H9 (cell line): ENCODE results near the gene MIPOL1. TPM values are rescaled to one million over a fixed set of nuclear protein-coding genes. Genes with fewer than 3 reads are reported as not detected.

Source experiments
- DNase-seq: peaks from one replicate; pipeline ENCODE4 v3.0.0-alpha.2; 2017
- H2AFZ ChIP-seq: one replicate; pipeline ENCODE4 v1.6.1; 2013; ENCODE audit warnings: mild to moderate bottlenecking, low read length, control low read depth, moderate library complexity
- H2AK5ac ChIP-seq: 2 replicates; pipeline ENCODE4 v1.6.1; 2013; ENCODE audit warnings: low read length, control low read depth, mixed read lengths; ENCODE audit not compliant: insufficient read length
- H2BK120ac ChIP-seq: one replicate; pipeline ENCODE4 v1.6.1; 2013; ENCODE audit warnings: low read depth, mild to moderate bottlenecking, low read length, control low read depth, inconsistent platforms; ENCODE audit not compliant: poor library complexity, severe bottlenecking
- H2BK12ac ChIP-seq: 2 replicates; pipeline ENCODE4 v1.6.1; 2013; ENCODE audit warnings: low read length, control low read depth, mixed read lengths, low read depth; ENCODE audit not compliant: insufficient read length
- H2BK15ac ChIP-seq: 2 replicates; pipeline ENCODE4 v1.6.1; 2013; ENCODE audit warnings: low read depth, low read length, control low read depth
- H2BK20ac ChIP-seq: one replicate; pipeline ENCODE4 v1.6.1; 2013; ENCODE audit warnings: low read depth, mild to moderate bottlenecking, low read length, control low read depth, inconsistent platforms; ENCODE audit not compliant: poor library complexity, severe bottlenecking
- H2BK5ac ChIP-seq: 2 replicates; pipeline ENCODE4 v1.6.1; 2013; ENCODE audit warnings: low read length, control low read depth, mixed read lengths; ENCODE audit not compliant: insufficient read length
- H3K14ac ChIP-seq: 2 replicates; pipeline ENCODE4 v1.6.1; 2013; ENCODE audit warnings: low read length, control low read depth; ENCODE audit not compliant: insufficient read depth
- H3K18ac ChIP-seq: 2 replicates; pipeline ENCODE4 v1.6.1; 2013; ENCODE audit warnings: low read depth, mild to moderate bottlenecking, mixed read lengths, low read length, control low read depth; ENCODE audit not compliant: insufficient read length
- H3K23ac ChIP-seq: 2 replicates; pipeline ENCODE4 v1.6.1; 2013; ENCODE audit warnings: low read length, control low read depth, mixed read lengths, low read depth; ENCODE audit not compliant: insufficient read length
- H3K23me2 ChIP-seq: 2 replicates; pipeline ENCODE4 v1.6.1; 2013; ENCODE audit warnings: low read depth, mild to moderate bottlenecking, mixed read lengths, low read length, control low read depth; ENCODE audit not compliant: insufficient read length, poor library complexity, severe bottlenecking
- H3K27ac ChIP-seq: 2 replicates; pipeline ENCODE4 v1.5.1; 2013; ENCODE audit warnings: low read length, control low read depth, mixed read lengths, low read depth; ENCODE audit not compliant: insufficient read length
- H3K27me3 ChIP-seq: 2 replicates; pipeline ENCODE4 v1.6.1; 2013; ENCODE audit warnings: low read length, control low read depth, inconsistent platforms; ENCODE audit not compliant: insufficient read depth
- H3K4ac ChIP-seq: 2 replicates; pipeline ENCODE4 v1.6.1; 2013; ENCODE audit warnings: low read depth, mild to moderate bottlenecking, control low read depth, inconsistent platforms, low read length, moderate library complexity
- H3K4me1 ChIP-seq: 2 replicates; pipeline ENCODE4 v1.6.1; 2013; ENCODE audit warnings: low read length, control low read depth, inconsistent platforms; ENCODE audit not compliant: insufficient read depth
- H3K4me2 ChIP-seq: 2 replicates; pipeline ENCODE4 v1.6.1; 2013; ENCODE audit warnings: low read length, control low read depth, mixed read lengths; ENCODE audit not compliant: insufficient read length, insufficient read depth
- H3K56ac ChIP-seq: 2 replicates; pipeline ENCODE4 v1.6.1; 2013; ENCODE audit warnings: low read depth, mild to moderate bottlenecking, mixed read lengths, low read length, control low read depth; ENCODE audit not compliant: insufficient read length
- H3K79me1 ChIP-seq: 2 replicates; pipeline ENCODE4 v1.6.1; 2013; ENCODE audit warnings: low read depth, mild to moderate bottlenecking, moderate library complexity, low read length, control low read depth, inconsistent platforms; ENCODE audit not compliant: insufficient read depth, poor library complexity, severe bottlenecking
- H3K79me2 ChIP-seq: 2 replicates; pipeline ENCODE4 v1.6.1; 2013; ENCODE audit warnings: low read length, control low read depth, inconsistent platforms; ENCODE audit not compliant: insufficient read depth
- H3K9ac ChIP-seq: 2 replicates; pipeline ENCODE4 v1.6.1; 2013; ENCODE audit warnings: low read length, control low read depth, mixed read lengths; ENCODE audit not compliant: insufficient read length; ENCODE audit errors: extremely low read depth
- H3K9me3 ChIP-seq: one replicate; pipeline ENCODE4 v1.6.1; 2013; ENCODE audit warnings: low read depth, low read length, inconsistent platforms; ENCODE audit not compliant: control insufficient read depth
- H3T11ph ChIP-seq: one replicate; pipeline ENCODE4 v1.6.1; 2013; ENCODE audit warnings: mild to moderate bottlenecking, low read length, control low read depth, inconsistent platforms
- H4K20me1 ChIP-seq: one replicate; pipeline ENCODE4 v1.6.1; 2013; ENCODE audit not compliant: control insufficient read depth, insufficient read length, insufficient read depth
- H4K5ac ChIP-seq: 2 replicates; pipeline ENCODE4 v1.6.1; 2013; ENCODE audit warnings: low read depth, mild to moderate bottlenecking, mixed read lengths, low read length, control low read depth; ENCODE audit not compliant: insufficient read length
- H4K8ac ChIP-seq: replicated peaks from 2 replicates; pipeline ENCODE4 v1.6.1; 2013; ENCODE audit warnings: low read length, control low read depth, mixed read lengths, low read depth; ENCODE audit not compliant: insufficient read length
- H4K91ac ChIP-seq: 2 replicates; pipeline ENCODE4 v1.6.1; 2013; ENCODE audit warnings: low read depth, mild to moderate bottlenecking, moderate library complexity, mixed read lengths, low read length, control low read depth; ENCODE audit not compliant: insufficient read length
- H3K27ac Mint-ChIP-seq, 3 experiments: 2 replicates in 2 of 3; 3 replicates in 1 of 3; pipeline ENCODE4 v1.8.0; 2020 to 2021; ENCODE audit warnings: mixed read lengths in 3 of 3, mild to moderate bottlenecking in 1 of 3, moderate library complexity in 1 of 3
- H3K27me3 Mint-ChIP-seq: 2 replicates; pipeline ENCODE4 v1.8.0; 2021; ENCODE audit warnings: low read depth, mild to moderate bottlenecking, moderate library complexity, mixed read lengths
- H3K36me3 Mint-ChIP-seq, 3 experiments: 2 replicates in 2 of 3; 3 replicates in 1 of 3; pipeline ENCODE4 v1.8.0; 2020 to 2021; ENCODE audit warnings: low read depth in 3 of 3, mixed read lengths in 3 of 3; ENCODE audit not compliant: insufficient read depth in 1 of 3
- H3K4me1 Mint-ChIP-seq, 2 experiments: 2 replicates each; pipeline ENCODE4 v1.8.0; 2020; ENCODE audit warnings: mixed read lengths in 2 of 2
- H3K4me3 Mint-ChIP-seq, 2 experiments: 2 replicates in 1 of 2; 3 replicates in 1 of 2; pipeline ENCODE4 v1.8.0; 2020 to 2021; ENCODE audit warnings: mild to moderate bottlenecking in 2 of 2, mixed read lengths in 2 of 2, moderate library complexity in 1 of 2
- H3K9me3 Mint-ChIP-seq, 2 experiments: 2 replicates in 1 of 2; 3 replicates in 1 of 2; pipeline ENCODE4 v1.8.0; 2020; ENCODE audit warnings: mild to moderate bottlenecking in 2 of 2, mixed read lengths in 2 of 2, moderate library complexity in 1 of 2
- total RNA-seq: library from RNA; stranded (reverse); gene quantifications from 2 replicates; pipeline ENCODE4 v1.2.1, GENCODE V29; 2021
- TF ChIP-seq, protein P1 (sequence below): fragments of 200-600 bp; sonication (generic); conservative IDR thresholded peaks from 3 replicates; pipeline ENCODE4 v1.8.0; 2021; ENCODE audit warnings: antibody characterized with exemption, mild to moderate bottlenecking

The MIPOL1 gene
- total RNA-seq, 1 experiment from 2014 or later, result 15.6 TPM

GRCh38 chr14:37275963-37276362 is 78.2 kb downstream of the MIPOL1 start:
- no peak overlapping the region for H3K4me3 Mint-ChIP-seq
- Histone ChIP-seq H3K9ac (no peak overlapping the region), H3K27ac (no peak overlapping the region), H2BK20ac (no peak overlapping the region), H2AK5ac (no peak overlapping the region), H3K79me1 (no peaks in the 10 kb centered on the region), H2AFZ (no peak overlapping the region), H4K5ac (no peak overlapping the region), H4K91ac (no peak overlapping the region), H4K20me1 (no peaks in the 10 kb centered on the region), H3K56ac (no peak overlapping the region), H2BK15ac (no peak overlapping the region), H3K23ac (no peak overlapping the region), H3K9me3 (no peaks in the 10 kb centered on the region), H3K23me2 (no peaks in the 10 kb centered on the region), H3K4ac (no peak overlapping the region), H3K18ac (no peak overlapping the region), H2BK12ac (no peak overlapping the region), H3K14ac (no peak overlapping the region), H3K27me3 (no peaks in the 10 kb centered on the region), H3T11ph (no peak overlapping the region), H2BK5ac (no peak overlapping the region), H3K79me2 (no peaks in the 10 kb centered on the region), H2BK120ac (no peak overlapping the region), H3K4me1 (no peaks in the 10 kb centered on the region), H3K4me2 (no peak overlapping the region), H4K8ac (no peak overlapping the region)
- no peaks in the 10 kb centered on the region; a peak in 1 of 7 replicates for H3K36me3 Mint-ChIP-seq
- no peak overlapping the region for H3K27ac Mint-ChIP-seq
- TF ChIP-seq, protein P1, sequence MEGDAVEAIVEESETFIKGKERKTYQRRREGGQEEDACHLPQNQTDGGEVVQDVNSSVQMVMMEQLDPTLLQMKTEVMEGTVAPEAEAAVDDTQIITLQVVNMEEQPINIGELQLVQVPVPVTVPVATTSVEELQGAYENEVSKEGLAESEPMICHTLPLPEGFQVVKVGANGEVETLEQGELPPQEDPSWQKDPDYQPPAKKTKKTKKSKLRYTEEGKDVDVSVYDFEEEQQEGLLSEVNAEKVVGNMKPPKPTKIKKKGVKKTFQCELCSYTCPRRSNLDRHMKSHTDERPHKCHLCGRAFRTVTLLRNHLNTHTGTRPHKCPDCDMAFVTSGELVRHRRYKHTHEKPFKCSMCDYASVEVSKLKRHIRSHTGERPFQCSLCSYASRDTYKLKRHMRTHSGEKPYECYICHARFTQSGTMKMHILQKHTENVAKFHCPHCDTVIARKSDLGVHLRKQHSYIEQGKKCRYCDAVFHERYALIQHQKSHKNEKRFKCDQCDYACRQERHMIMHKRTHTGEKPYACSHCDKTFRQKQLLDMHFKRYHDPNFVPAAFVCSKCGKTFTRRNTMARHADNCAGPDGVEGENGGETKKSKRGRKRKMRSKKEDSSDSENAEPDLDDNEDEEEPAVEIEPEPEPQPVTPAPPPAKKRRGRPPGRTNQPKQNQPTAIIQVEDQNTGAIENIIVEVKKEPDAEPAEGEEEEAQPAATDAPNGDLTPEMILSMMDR, result no peak
- no peak for DNase-seq
- H3K4me1 Mint-ChIP-seq, result no peaks in the 10 kb centered on the region
- H3K9me3 Mint-ChIP-seq, result no peaks in the 10 kb centered on the region
- no peaks in the 10 kb centered on the region for H3K27me3 Mint-ChIP-seq
